Measurements from ENCODE around the gene BLMH.

BLMH gene

DNA sequence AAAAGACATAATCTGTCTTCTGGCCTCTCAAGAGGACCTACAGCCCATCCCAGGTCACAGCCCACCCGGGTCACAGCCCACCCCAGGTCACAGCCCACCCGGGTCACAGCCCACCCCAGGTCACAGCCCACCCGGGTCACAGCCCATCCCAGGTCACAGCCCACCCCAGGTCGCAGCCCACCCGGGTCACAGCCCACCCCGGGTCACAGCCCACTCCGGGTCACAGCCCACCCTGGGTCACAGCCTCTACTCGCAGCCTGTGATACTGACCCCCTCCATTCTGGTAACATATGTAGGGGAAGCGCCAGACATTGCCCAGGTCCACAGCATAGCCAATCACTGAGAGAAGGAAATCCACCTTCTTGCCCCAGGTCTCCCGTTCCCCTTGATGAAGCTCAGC lies 70.4 kb downstream of the BLMH start:
- Histone ChIP-seq H3K9me2 (replicated peaks; ENCODE audit: control insufficient read depth, low read length) (no peaks in the 10 kb centered on the region), H3K4me1 (ENCODE audit: control insufficient read depth, low read length) (no peaks in the 10 kb centered on the region), H3K27me3 (ENCODE audit: control insufficient read depth, low read length) (peaks cover 5% of the 10 kb centered on the region; the same call in 1 of the 2 replicates), H4K20me1 (ENCODE audit: control insufficient read depth, insufficient read depth, low read depth, low read length) (no peaks in the 10 kb centered on the region), H3F3A (ENCODE audit: control insufficient read depth, insufficient read depth) (no peaks in the 10 kb centered on the region), H3K4me3 (ENCODE audit: low read length) (no peak overlapping the region), H3K4me2 (ENCODE audit: low read length) (no peak overlapping the region), H3K27ac (ENCODE audit: low read depth, low read length) (no peak overlapping the region), H3K9me3 (ENCODE audit: control insufficient read depth, insufficient read depth, low read length) (no peaks in the 10 kb centered on the region), H3K36me3 (ENCODE audit: control insufficient read depth, low read length) (no peaks in the 10 kb centered on the region), H3K79me2 (ENCODE audit: control insufficient read depth, low read length) (no peaks in the 10 kb centered on the region)
- TF ChIP-seq, protein P1, sequence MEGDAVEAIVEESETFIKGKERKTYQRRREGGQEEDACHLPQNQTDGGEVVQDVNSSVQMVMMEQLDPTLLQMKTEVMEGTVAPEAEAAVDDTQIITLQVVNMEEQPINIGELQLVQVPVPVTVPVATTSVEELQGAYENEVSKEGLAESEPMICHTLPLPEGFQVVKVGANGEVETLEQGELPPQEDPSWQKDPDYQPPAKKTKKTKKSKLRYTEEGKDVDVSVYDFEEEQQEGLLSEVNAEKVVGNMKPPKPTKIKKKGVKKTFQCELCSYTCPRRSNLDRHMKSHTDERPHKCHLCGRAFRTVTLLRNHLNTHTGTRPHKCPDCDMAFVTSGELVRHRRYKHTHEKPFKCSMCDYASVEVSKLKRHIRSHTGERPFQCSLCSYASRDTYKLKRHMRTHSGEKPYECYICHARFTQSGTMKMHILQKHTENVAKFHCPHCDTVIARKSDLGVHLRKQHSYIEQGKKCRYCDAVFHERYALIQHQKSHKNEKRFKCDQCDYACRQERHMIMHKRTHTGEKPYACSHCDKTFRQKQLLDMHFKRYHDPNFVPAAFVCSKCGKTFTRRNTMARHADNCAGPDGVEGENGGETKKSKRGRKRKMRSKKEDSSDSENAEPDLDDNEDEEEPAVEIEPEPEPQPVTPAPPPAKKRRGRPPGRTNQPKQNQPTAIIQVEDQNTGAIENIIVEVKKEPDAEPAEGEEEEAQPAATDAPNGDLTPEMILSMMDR (IDR thresholded peaks at IDR 0.05; ENCODE audit: low read depth, low read length, poor library complexity, severe bottlenecking) = no peak
- no peak for TF ChIP-seq EZH2phosphoT487 (IDR thresholded peaks at IDR 0.05; ENCODE audit: borderline replicate concordance, low read length)

DNA sequence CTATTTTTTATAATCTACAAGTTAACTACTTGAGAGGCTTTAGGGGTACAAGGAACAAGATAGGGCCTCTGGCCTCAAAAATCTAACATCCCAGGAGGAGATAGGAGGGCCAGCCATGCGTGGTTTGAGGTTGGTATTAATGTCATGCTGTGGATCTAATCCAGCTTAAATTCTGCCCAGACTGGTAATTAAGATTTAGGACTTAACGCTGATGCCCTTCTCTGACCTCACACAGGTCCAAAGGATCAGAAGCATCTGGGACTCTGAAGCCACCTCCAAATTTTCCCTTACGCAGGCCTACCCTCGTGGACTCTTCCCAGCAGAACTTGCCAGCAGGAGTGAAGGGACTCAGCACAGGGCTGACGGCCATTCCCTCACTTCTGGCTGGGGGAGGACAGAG lies 71.3 kb downstream of the BLMH start:
- Histone ChIP-seq H3K27me3 (ENCODE audit: control insufficient read depth, low read length) (peaks cover 5% of the 10 kb centered on the region; the same call in 1 of the 2 replicates), H3K79me2 (ENCODE audit: control insufficient read depth, low read length) (no peaks in the 10 kb centered on the region), H3K4me2 (ENCODE audit: low read length) (no peak overlapping the region), H3K9me2 (replicated peaks; ENCODE audit: control insufficient read depth, low read length) (no peaks in the 10 kb centered on the region), H3K4me3 (ENCODE audit: low read length) (no peak overlapping the region), H3K36me3 (ENCODE audit: control insufficient read depth, low read length) (no peaks in the 10 kb centered on the region), H3F3A (ENCODE audit: control insufficient read depth, insufficient read depth) (no peaks in the 10 kb centered on the region), H3K27ac (ENCODE audit: low read depth, low read length) (no peak overlapping the region), H4K20me1 (ENCODE audit: control insufficient read depth, insufficient read depth, low read depth, low read length) (no peaks in the 10 kb centered on the region), H3K4me1 (ENCODE audit: control insufficient read depth, low read length) (no peaks in the 10 kb centered on the region), H3K9me3 (ENCODE audit: control insufficient read depth, insufficient read depth, low read length) (no peaks in the 10 kb centered on the region)
- TF ChIP-seq, protein P1 (IDR thresholded peaks at IDR 0.05; ENCODE audit: low read depth, low read length, poor library complexity, severe bottlenecking) = no peak
- TF ChIP-seq EZH2phosphoT487 (IDR thresholded peaks at IDR 0.05; ENCODE audit: borderline replicate concordance, low read length) = no peak

DNA sequence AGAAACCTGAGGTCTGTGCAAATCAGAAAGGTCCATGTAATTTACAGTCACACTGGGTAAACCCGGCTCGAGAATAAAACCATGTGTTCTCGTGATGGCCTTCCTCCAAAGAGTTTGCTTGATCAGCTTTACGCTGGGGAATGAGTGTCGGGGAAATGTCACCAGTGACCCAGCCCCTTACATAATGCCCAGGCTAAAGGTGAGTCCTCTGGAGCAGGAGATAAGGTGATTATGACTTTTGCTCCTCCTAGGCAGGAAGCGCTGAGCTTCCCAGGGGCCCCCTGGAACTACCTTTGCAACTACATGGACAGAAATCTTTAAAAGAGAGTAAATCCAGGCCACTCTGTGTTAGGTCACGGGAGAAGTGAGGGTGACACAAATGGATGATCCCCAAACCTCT lies 71.9 kb downstream of the BLMH start:
- Histone ChIP-seq H3K36me3 (ENCODE audit: control insufficient read depth, low read length) (no peaks in the 10 kb centered on the region), H3K9me3 (ENCODE audit: control insufficient read depth, insufficient read depth, low read length) (no peaks in the 10 kb centered on the region), H4K20me1 (ENCODE audit: control insufficient read depth, insufficient read depth, low read depth, low read length) (no peaks in the 10 kb centered on the region), H3K79me2 (ENCODE audit: control insufficient read depth, low read length) (no peaks in the 10 kb centered on the region), H3K4me1 (ENCODE audit: control insufficient read depth, low read length) (no peaks in the 10 kb centered on the region), H3F3A (ENCODE audit: control insufficient read depth, insufficient read depth) (no peaks in the 10 kb centered on the region), H3K27me3 (ENCODE audit: control insufficient read depth, low read length) (peaks cover 5% of the 10 kb centered on the region; the same call in 1 of the 2 replicates), H3K27ac (ENCODE audit: low read depth, low read length) (no peak overlapping the region), H3K9me2 (replicated peaks; ENCODE audit: control insufficient read depth, low read length) (no peaks in the 10 kb centered on the region), H3K4me2 (ENCODE audit: low read length) (no peak overlapping the region), H3K4me3 (ENCODE audit: low read length) (no peak overlapping the region)
- TF ChIP-seq, protein P1 (IDR thresholded peaks at IDR 0.05; ENCODE audit: low read depth, low read length, poor library complexity, severe bottlenecking) = no peak
- TF ChIP-seq EZH2phosphoT487 (IDR thresholded peaks at IDR 0.05; ENCODE audit: borderline replicate concordance, low read length) = no peak

Measured in DOHH2 (cell line).